HepG2 (cell line): ENCODE results near the gene CYP27B1. TPM values are rescaled to one million over a fixed set of nuclear protein-coding genes. Genes with fewer than 3 reads are reported as not detected.

ENCODE experiments used
- AGO1 ChIP-seq: fragments of 200-400 bp; formaldehyde crosslinking; IDR thresholded peaks from 2 replicates; pipeline ENCODE4 v1.6.1; 2017; ENCODE audit warnings: mild to moderate bottlenecking, low read depth, low read length, moderate library complexity; ENCODE audit not compliant: poor library complexity, severe bottlenecking
- CC2D1A ChIP-seq: sonication (generic); formaldehyde crosslinking; IDR thresholded peaks from 2 replicates; pipeline ENCODE4 v1.8.1; 2023; ENCODE audit warnings: mild to moderate bottlenecking, missing genetic modification reagents
- ERF ChIP-seq: IDR thresholded peaks from 2 replicates; pipeline ENCODE4 v1.6.1; 2018; ENCODE audit warnings: missing biosample characterization, missing genetic modification reagents
- GTF2F1 ChIP-seq: fragments of 150-350 bp; IDR thresholded peaks from 2 replicates; pipeline ENCODE4 v1.6.1; 2014; ENCODE audit warnings: low read length
- KDM5B ChIP-seq: sonication (generic); formaldehyde crosslinking; IDR thresholded peaks from 2 replicates; pipeline ENCODE4 v1.4.0; 2020; ENCODE audit warnings: missing genetic modification reagents, mild to moderate bottlenecking, borderline replicate concordance
- MXI1 ChIP-seq: IDR thresholded peaks from 3 replicates; pipeline ENCODE4 v1.6.1; 2012; ENCODE audit warnings: low read depth, low read length, inconsistent platforms, borderline replicate concordance
- NFKBIZ ChIP-seq: IDR thresholded peaks from 2 replicates; pipeline ENCODE4 v1.6.1; 2018; ENCODE audit warnings: missing genetic modification reagents, missing compliant biosample characterization
- PBX2 ChIP-seq: IDR thresholded peaks from 2 replicates; pipeline ENCODE4 v1.6.1; 2016; ENCODE audit warnings: control low read depth
- POGK ChIP-seq: sonication (generic); formaldehyde crosslinking; conservative IDR thresholded peaks from 2 replicates; pipeline ENCODE4 v1.8.0; 2022; ENCODE audit warnings: mild to moderate bottlenecking, moderate library complexity, missing genetic modification reagents
- POLR2AphosphoS5 ChIP-seq: IDR thresholded peaks from 2 replicates; pipeline ENCODE4 v1.6.1; 2012; ENCODE audit warnings: low read depth, low read length
- RORA ChIP-seq: sonication (generic); formaldehyde crosslinking; IDR thresholded peaks from 2 replicates; pipeline ENCODE4 v1.5.0; 2020; ENCODE audit warnings: mild to moderate bottlenecking, missing genetic modification reagents, moderate library complexity
- TARDBP ChIP-seq: sonication (generic); formaldehyde crosslinking; IDR thresholded peaks from 2 replicates; pipeline ENCODE4 v1.8.0; 2022; ENCODE audit warnings: mild to moderate bottlenecking, missing genetic modification reagents
- WIZ ChIP-seq: sonication (generic); formaldehyde crosslinking; IDR thresholded peaks from 2 replicates; pipeline ENCODE4 v1.5.1; 2020; ENCODE audit warnings: mild to moderate bottlenecking, missing genetic modification reagents
- YY1 ChIP-seq: IDR thresholded peaks from 2 replicates; pipeline ENCODE4 v1.6.1; 2011; ENCODE audit warnings: low read length, low read depth, moderate library complexity, mild to moderate bottlenecking; ENCODE audit not compliant: insufficient read depth, insufficient replicate concordance
- ZBTB7B ChIP-seq: sonication (generic); formaldehyde crosslinking; IDR thresholded peaks from 2 replicates; pipeline ENCODE4 v1.4.0; 2020; ENCODE audit warnings: missing genetic modification reagents
- ZNF20 ChIP-seq: sonication (generic); formaldehyde crosslinking; IDR thresholded peaks from 2 replicates; pipeline ENCODE4 v1.4.0; 2020; ENCODE audit warnings: mild to moderate bottlenecking, moderate library complexity, missing genetic modification reagents
- ZNF205 ChIP-seq: IDR thresholded peaks from 2 replicates; pipeline ENCODE4 v1.6.1; 2018; ENCODE audit warnings: missing biosample characterization, missing genetic modification reagents
- ZNF354B ChIP-seq: sonication (generic); formaldehyde crosslinking; IDR thresholded peaks from 2 replicates; pipeline ENCODE4 v1.8.0; 2022; ENCODE audit warnings: mild to moderate bottlenecking, missing genetic modification reagents
- ZNF607 ChIP-seq: sonication (generic); formaldehyde crosslinking; IDR thresholded peaks from 2 replicates; pipeline ENCODE4 v1.5.1; 2020; ENCODE audit warnings: missing genetic modification reagents, mild to moderate bottlenecking, borderline replicate concordance
- ZNF619 ChIP-seq: sonication (generic); formaldehyde crosslinking; IDR thresholded peaks from 2 replicates; pipeline ENCODE4 v1.4.0; 2020; ENCODE audit warnings: mild to moderate bottlenecking, missing genetic modification reagents
- ZNF720 ChIP-seq: sonication (generic); formaldehyde crosslinking; IDR thresholded peaks from 2 replicates; pipeline ENCODE4 v1.4.0; 2020; ENCODE audit warnings: missing genetic modification reagents
- polyA plus RNA-seq, 8 experiments: library from polyadenylated mRNA; depleted of rRNA in 3 of 8; stranded (reverse) in 7 of 8; unstranded in 1 of 8; fragments of >200 nt; fragmentation: Illumina TruSeq in 4 of 8; extraction: Trizol in 4 of 8; gene quantifications; 2 replicates each; pipeline versions ENCODE4 v1.2.1 to v1.2.3, GENCODE V29; 2011 to 2016; ENCODE audit warnings: low read depth in 4 of 8, missing spikeins in 1 of 8, mixed read lengths in 1 of 8; ENCODE audit not compliant: insufficient read depth in 1 of 8
- total RNA-seq, 5 experiments: library from RNA; depleted of rRNA; stranded (reverse); fragments of >200 nt; fragmentation: Illumina TruSeq; extraction: Trizol; gene quantifications; 2 replicates each; pipeline ENCODE4 v1.2.3, GENCODE V29; 2016; ENCODE audit warnings: low read depth in 1 of 5
- TF ChIP-seq, protein P1 (sequence below): sonication (generic); formaldehyde crosslinking; IDR thresholded peaks from 2 replicates; pipeline ENCODE4 v1.4.0; 2020; ENCODE audit warnings: missing genetic modification reagents
- TF ChIP-seq, protein P2 (sequence below): sonication (generic); formaldehyde crosslinking; IDR thresholded peaks from 2 replicates; pipeline ENCODE4 v1.4.0; 2020; ENCODE audit warnings: mild to moderate bottlenecking, missing genetic modification reagents, borderline replicate concordance
- TF ChIP-seq, protein P3 (sequence below): sonication (generic); formaldehyde crosslinking; IDR thresholded peaks from 2 replicates; pipeline ENCODE4 v1.8.0; 2022; ENCODE audit warnings: mild to moderate bottlenecking, missing genetic modification reagents, moderate library complexity

The CYP27B1 gene
- total and polyA plus RNA-seq, 2 of the 13 experiments (the other 11 are each of a cell fraction or from before 2014, with no cell fraction given), result 2.3 to 3.0 TPM

DNA sequence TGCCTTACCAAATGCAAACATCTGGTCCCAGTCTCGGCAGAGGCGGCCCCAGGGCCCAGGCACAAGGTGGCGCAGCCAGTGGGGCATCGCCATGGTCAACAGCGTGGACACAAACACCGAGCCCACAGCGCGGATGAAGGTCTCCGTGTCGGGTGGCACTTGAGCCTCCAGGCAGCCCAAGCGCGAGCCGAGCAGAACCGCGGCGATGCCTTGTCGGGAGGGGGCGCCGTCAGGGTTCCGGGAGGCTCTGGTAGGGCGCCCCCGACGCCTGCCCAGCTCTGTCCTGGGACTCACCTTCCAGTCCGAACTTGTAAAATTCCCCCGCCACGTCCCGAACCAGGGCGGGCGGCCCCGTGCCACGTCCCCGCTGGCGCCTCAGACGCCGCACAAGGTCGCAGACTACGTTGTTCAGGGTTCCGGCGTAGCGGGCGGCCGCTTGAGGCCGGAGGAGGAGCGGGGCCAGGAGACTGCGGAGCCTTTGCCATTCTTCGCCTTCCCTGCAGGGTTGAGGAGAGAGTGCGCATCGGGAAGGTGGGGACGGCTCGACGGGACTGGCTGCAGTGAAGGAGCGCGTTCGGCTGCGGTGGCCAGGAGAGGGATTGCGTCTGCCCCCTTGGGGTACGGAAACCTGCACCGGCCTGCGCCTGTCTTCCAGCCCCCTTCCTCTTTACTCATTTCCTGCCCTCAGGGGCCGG is 1.7 kb downstream of the CYP27B1 start (continued):
- TF ChIP-seq, protein P1, sequence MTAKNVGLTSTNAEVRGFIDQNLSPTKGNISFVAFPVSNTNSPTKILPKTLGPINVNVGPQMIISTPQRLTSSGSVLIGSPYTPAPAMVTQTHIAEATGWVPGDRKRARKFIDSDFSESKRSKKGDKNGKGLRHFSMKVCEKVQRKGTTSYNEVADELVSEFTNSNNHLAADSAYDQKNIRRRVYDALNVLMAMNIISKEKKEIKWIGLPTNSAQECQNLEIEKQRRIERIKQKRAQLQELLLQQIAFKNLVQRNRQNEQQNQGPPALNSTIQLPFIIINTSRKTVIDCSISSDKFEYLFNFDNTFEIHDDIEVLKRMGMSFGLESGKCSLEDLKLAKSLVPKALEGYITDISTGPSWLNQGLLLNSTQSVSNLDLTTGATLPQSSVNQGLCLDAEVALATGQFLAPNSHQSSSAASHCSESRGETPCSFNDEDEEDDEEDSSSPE (CRISPR knock-in tag), result no peak
- TF ChIP-seq TARDBP (CRISPR knock-in tag) (peak; percentile 34; the same call in 1 of the 2 replicates), POGK (CRISPR knock-in tag) (peak; percentile 65), CC2D1A (CRISPR knock-in tag) (no peak), ZNF354B (CRISPR knock-in tag) (no peak), ZNF20 (CRISPR knock-in tag) (no peak), PBX2 (CRISPR knock-in tag) (no peak), ZNF607 (CRISPR knock-in tag) (no peak), RORA (CRISPR knock-in tag) (no peak), ZBTB7B (peak; percentile 60; the same call in 1 of the 2 replicates), ZNF619 (no peak), ZNF205 (CRISPR knock-in tag) (no peak), POLR2AphosphoS5 (no peak), ERF (CRISPR knock-in tag) (no peak), KDM5B (peak; percentile 40; the same call in 1 of the 2 replicates), YY1 (no peak), ZNF720 (CRISPR knock-in tag) (no peak), NFKBIZ (CRISPR knock-in tag) (no peak), MXI1 (no peak), GTF2F1 (no peak), AGO1 (peak; percentile 85), WIZ (CRISPR knock-in tag) (no peak)
- TF ChIP-seq, protein P2, sequence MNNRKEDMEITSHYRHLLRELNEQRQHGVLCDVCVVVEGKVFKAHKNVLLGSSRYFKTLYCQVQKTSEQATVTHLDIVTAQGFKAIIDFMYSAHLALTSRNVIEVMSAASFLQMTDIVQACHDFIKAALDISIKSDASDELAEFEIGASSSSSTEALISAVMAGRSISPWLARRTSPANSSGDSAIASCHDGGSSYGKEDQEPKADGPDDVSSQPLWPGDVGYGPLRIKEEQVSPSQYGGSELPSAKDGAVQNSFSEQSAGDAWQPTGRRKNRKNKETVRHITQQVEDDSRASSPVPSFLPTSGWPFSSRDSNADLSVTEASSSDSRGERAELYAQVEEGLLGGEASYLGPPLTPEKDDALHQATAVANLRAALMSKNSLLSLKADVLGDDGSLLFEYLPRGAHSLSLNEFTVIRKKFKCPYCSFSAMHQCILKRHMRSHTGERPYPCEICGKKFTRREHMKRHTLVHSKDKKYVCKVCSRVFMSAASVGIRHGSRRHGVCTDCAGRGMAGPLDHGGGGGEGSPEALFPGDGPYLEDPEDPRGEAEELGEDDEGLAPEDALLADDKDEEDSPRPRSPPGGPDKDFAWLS, result no peak
- TF ChIP-seq, protein P3, sequence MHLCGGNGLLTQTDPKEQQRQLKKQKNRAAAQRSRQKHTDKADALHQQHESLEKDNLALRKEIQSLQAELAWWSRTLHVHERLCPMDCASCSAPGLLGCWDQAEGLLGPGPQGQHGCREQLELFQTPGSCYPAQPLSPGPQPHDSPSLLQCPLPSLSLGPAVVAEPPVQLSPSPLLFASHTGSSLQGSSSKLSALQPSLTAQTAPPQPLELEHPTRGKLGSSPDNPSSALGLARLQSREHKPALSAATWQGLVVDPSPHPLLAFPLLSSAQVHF (CRISPR knock-in tag), result peak; percentile 72; the same call in 1 of the 2 replicates
